CD4-positive, CD25-positive, alpha-beta regulatory T cell (primary cell): Measurements from ENCODE around the gene ZNF341. TPM values are rescaled to one million over a fixed set of nuclear protein-coding genes. Genes with fewer than 3 reads are reported as not detected.

Source experiments
- ATAC-seq, 2 donors: fragments of 150-1000 bp; cut with Tn5 transposase; one replicate each; pipeline ENCODE4 v1.10.0; 2021; ENCODE audit warnings: low read depth in 2 of 2, moderate number of reproducible peaks in 2 of 2, moderate library complexity in 1 of 2
- DNase-seq, 3 donors: peaks; one replicate each; pipeline versions ENCODE4 v3.0.0 to v3.0.0-alpha.2; 2012 to 2022; ENCODE audit warnings: mixed read lengths in 1 of 3
- H3K27ac ChIP-seq: one replicate; pipeline ENCODE4 v1.7.0; 2013; ENCODE audit warnings: mild to moderate bottlenecking, low read length; ENCODE audit not compliant: insufficient read depth, poor library complexity, severe bottlenecking
- H3K27me3 ChIP-seq: one replicate; pipeline ENCODE4 v1.7.0; 2013; ENCODE audit warnings: low read length; ENCODE audit not compliant: control insufficient read depth, insufficient read depth
- H3K36me3 ChIP-seq: one replicate; pipeline ENCODE4 v1.7.0; 2013; ENCODE audit warnings: mild to moderate bottlenecking, low read length, moderate library complexity; ENCODE audit not compliant: control insufficient read depth, insufficient read depth
- H3K4me1 ChIP-seq: 2 replicates; pipeline ENCODE4 v1.7.0; 2013; ENCODE audit warnings: mild to moderate bottlenecking, low read length; ENCODE audit not compliant: insufficient read depth, control insufficient read depth, poor library complexity, severe bottlenecking
- H3K4me3 ChIP-seq: one replicate; pipeline ENCODE4 v1.7.0; 2013; ENCODE audit warnings: low read depth, mild to moderate bottlenecking, low read length, moderate library complexity
- H3K9me3 ChIP-seq, 2 experiments: 1 replicate in 1 of 2; 2 replicates in 1 of 2; pipeline ENCODE4 v1.7.0; 2013; ENCODE audit warnings: low read length in 2 of 2, mild to moderate bottlenecking in 1 of 2, moderate library complexity in 1 of 2; ENCODE audit not compliant: control insufficient read depth in 2 of 2
- H3K27ac Mint-ChIP-seq, 3 donors: one replicate each; pipeline ENCODE4 v1.8.0; 2020 to 2022; ENCODE audit warnings: mild to moderate bottlenecking in 3 of 3, mixed read lengths in 3 of 3, moderate library complexity in 2 of 3
- H3K27me3 Mint-ChIP-seq: one replicate; pipeline ENCODE4 v1.8.0; 2022; ENCODE audit warnings: mild to moderate bottlenecking, mixed read lengths
- H3K36me3 Mint-ChIP-seq: one replicate; pipeline ENCODE4 v1.8.0; 2020; ENCODE audit warnings: mixed read lengths
- H3K4me1 Mint-ChIP-seq, 4 donors: one replicate each; pipeline ENCODE4 v1.8.0; 2020 to 2022; ENCODE audit warnings: mixed read lengths in 4 of 4, mild to moderate bottlenecking in 1 of 4
- H3K4me3 Mint-ChIP-seq, 4 donors: one replicate each; pipeline ENCODE4 v1.8.0; 2020 to 2022; ENCODE audit warnings: mild to moderate bottlenecking in 4 of 4, mixed read lengths in 4 of 4, moderate library complexity in 3 of 4
- H3K9me3 Mint-ChIP-seq, 7 donors: one replicate each; pipeline ENCODE4 v1.8.0; 2020 to 2022; ENCODE audit warnings: mixed read lengths in 7 of 7, mild to moderate bottlenecking in 3 of 7, moderate library complexity in 2 of 7
- polyA plus RNA-seq, 4 donors: library from polyadenylated mRNA; unstranded; fragments of 300-500 nt; fragmentation: Illumina TruSeq; gene quantifications; one replicate each; pipeline ENCODE4 v1.2.3, GENCODE V29; 2021
- total RNA-seq: library from RNA; stranded (reverse); gene quantifications from one replicate; pipeline ENCODE4 v1.2.3, GENCODE V29; 2022

The ZNF341 gene
- total and polyA plus RNA-seq, 5 donors from 2014 or later = 0.89 to 4.6 (median 1.3) TPM

DNA sequence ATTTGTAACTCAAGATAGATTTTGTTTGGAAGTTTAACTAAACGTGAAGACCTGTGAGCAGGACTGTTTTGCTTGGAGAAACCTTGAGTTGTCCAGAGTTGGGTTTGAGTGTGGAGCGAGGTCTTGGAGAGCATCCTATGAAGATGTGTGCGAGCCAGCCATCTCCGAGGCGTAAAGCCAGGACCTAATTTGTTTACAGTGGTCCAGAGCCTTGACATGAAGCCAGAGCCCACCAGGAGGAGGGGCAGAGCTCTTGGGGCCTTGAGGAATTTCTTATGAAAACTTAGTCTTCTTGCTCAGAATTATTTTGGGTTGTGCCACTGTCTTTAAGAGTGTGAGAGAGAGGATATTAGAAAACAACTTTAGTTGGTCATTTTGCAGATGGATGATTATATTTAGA, 85.6 kb downstream of the ZNF341 start:
- Histone ChIP-seq H3K36me3 (peaks cover 8% of the 10 kb centered on the region), H3K27me3 (no peaks in the 10 kb centered on the region), H3K4me1 (peaks cover 35% of the 10 kb centered on the region), H3K4me3 (no peak overlapping the region), H3K27ac (no peak overlapping the region), H3K9me3 (no peaks in the 10 kb centered on the region)
- ATAC-seq = no peak
- Mint-ChIP-seq H3K4me3 (peak overlapping the region in 1 of 4 donors; percentile 16), H3K36me3 (peaks cover 25% of the 10 kb centered on the region), H3K27me3 (no peaks in the 10 kb centered on the region), H3K27ac (peak overlapping the region in 2 of 3 donors; percentile 13 to 14), H3K9me3 (no peaks in the 10 kb centered on the region), H3K4me1 (peaks cover 23 to 86% (median 61%) of the 10 kb centered on the region in 4 donors)
- no peak for DNase-seq

DNA sequence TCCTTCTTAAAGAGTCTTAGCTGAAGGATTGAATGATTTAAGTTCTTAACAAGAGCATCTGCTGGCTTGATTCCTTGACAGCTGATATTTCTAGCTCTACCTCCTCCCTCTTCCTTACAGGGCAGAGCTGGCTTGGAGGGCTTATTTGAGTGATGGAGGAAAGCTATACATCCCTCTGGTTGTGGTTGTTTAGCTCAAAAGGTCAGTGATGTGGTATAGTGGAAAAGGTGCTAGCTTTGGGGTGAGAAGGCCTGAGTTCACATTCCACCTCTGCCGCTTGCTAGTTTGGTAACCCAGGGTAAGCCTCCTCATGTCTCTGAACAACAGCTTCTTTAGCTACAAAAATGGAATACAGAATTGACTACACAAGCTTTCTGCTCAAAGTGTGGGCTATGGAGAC, 87.7 kb downstream of the ZNF341 start:
- H3K4me3 Mint-ChIP-seq = no peak overlapping the region
- H3K4me1 ChIP-seq = peaks cover 17% of the 10 kb centered on the region
- H3K27me3 ChIP-seq = no peaks in the 10 kb centered on the region
- H3K27me3 Mint-ChIP-seq = no peaks in the 10 kb centered on the region
- H3K36me3 Mint-ChIP-seq = peaks cover 24% of the 10 kb centered on the region
- ATAC-seq (no peak), DNase-seq (no peak)
- no peak overlapping the region for H3K4me3 ChIP-seq
- H3K27ac ChIP-seq = no peak overlapping the region
- H3K9me3 ChIP-seq = no peaks in the 10 kb centered on the region
- peaks cover 26 to 77% (median 51%) of the 10 kb centered on the region in 4 donors for H3K4me1 Mint-ChIP-seq
- H3K36me3 ChIP-seq = peaks cover 10% of the 10 kb centered on the region
- peak overlapping the region in 2 of 3 donors; percentile 20 to 28 for H3K27ac Mint-ChIP-seq
- no peaks in the 10 kb centered on the region for H3K9me3 Mint-ChIP-seq

DNA sequence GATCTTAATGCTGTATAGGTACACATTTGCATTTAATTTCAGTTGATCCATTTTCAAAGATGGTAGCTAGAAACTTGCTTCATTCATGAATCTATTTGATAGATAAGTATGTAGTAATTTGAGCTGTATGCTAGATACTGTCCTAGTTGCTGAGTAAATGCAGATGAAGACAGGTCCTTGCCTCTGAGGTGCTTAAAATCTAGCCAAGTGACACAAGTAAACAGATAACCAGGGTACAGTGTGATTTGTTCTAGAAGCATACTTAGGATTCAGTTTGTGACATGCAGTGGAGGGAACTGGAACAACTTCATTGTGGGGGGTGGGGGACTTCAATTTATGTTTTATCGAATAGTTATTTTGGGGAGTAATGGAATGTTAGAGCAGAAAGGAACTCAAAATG, 88.6 kb downstream of the ZNF341 start:
- Mint-ChIP-seq H3K27me3 (no peaks in the 10 kb centered on the region), H3K27ac (no peak overlapping the region), H3K4me1 (peaks cover 27 to 77% (median 51%) of the 10 kb centered on the region in 4 donors), H3K9me3 (no peaks in the 10 kb centered on the region), H3K4me3 (no peak overlapping the region), H3K36me3 (peaks cover 19% of the 10 kb centered on the region)
- ATAC-seq = no peak
- Histone ChIP-seq H3K27ac (no peak overlapping the region), H3K36me3 (peaks cover 10% of the 10 kb centered on the region), H3K4me1 (peaks cover 10% of the 10 kb centered on the region), H3K27me3 (no peaks in the 10 kb centered on the region), H3K9me3 (no peaks in the 10 kb centered on the region), H3K4me3 (no peak overlapping the region)
- DNase-seq = no peak

DNA sequence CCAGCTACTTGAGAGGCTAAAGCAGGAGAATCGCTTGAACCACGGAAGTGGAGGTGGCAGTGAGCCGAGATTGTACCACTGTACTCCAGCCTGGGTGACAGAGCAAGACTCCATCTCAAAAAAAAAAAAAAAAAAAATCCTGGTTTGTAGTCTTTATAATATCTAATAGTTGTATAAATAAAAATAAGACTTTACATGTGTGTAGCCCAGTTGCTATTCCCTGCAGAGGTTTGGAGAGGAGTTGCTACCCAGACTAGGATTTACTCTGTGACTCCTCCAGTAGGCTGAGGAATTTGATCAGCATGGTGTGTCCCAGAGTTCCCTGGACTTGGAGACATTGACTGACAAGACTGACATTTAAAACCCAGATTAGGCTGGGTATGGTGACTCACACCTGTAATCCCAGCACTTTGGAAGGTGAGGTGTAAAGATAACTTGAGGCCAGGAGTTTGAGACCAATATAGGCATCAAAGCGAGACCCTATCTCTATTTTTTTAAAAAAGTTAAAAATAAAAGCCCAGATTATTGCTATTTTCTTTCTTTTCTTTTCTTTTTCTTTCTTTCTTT, 89.6 kb downstream of the ZNF341 start:
- H3K36me3 ChIP-seq = peaks cover 7% of the 10 kb centered on the region
- Mint-ChIP-seq H3K4me3 (no peak overlapping the region), H3K9me3 (no peaks in the 10 kb centered on the region)

DNA sequence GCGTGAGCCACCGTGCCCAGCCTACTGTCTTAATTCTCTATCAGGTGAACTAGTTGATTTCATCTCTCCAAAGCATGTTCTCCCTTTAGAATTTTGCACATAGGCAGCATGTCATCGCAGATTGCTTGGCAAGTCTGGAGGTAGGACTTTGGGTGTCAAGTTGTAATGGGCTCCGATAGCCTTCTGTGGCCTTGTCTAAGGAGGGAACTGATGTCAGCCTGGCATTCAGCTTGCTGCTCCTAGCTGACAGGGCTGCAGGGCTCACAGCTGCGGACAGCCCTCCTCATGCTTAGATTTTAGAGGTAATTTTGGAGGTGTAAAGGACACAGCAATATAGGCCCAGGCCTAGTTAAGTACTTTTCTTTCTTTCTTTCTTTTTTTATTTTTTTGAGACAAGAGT, 90.6 kb downstream of the ZNF341 start:
- Mint-ChIP-seq H3K27me3 (no peaks in the 10 kb centered on the region), H3K36me3 (peaks cover 17% of the 10 kb centered on the region), H3K4me3 (no peak overlapping the region), H3K9me3 (no peaks in the 10 kb centered on the region), H3K4me1 (peaks cover 24 to 77% (median 58%) of the 10 kb centered on the region in 4 donors), H3K27ac (peak overlapping the region in 1 of 3 donors; percentile 67)
- Histone ChIP-seq H3K36me3 (peaks cover 7% of the 10 kb centered on the region), H3K27ac (no peak overlapping the region), H3K4me3 (no peak overlapping the region), H3K4me1 (no peaks in the 10 kb centered on the region), H3K9me3 (no peaks in the 10 kb centered on the region), H3K27me3 (no peaks in the 10 kb centered on the region)
- no peak for ATAC-seq
- no peak for DNase-seq

More for the DNA sequence above, 89.6 kb downstream of the ZNF341 start:
- Mint-ChIP-seq H3K36me3 (peaks cover 18% of the 10 kb centered on the region), H3K4me1 (peaks cover 28 to 77% (median 55%) of the 10 kb centered on the region in 4 donors), H3K27me3 (no peaks in the 10 kb centered on the region), H3K27ac (no peak overlapping the region)
- H3K27ac ChIP-seq = no peak overlapping the region
- H3K9me3 ChIP-seq = no peaks in the 10 kb centered on the region
- H3K27me3 ChIP-seq = no peaks in the 10 kb centered on the region
- peaks cover 3% of the 10 kb centered on the region for H3K4me1 ChIP-seq
- DNase-seq (no peak), ATAC-seq (no peak)
- no peak overlapping the region for H3K4me3 ChIP-seq

DNA sequence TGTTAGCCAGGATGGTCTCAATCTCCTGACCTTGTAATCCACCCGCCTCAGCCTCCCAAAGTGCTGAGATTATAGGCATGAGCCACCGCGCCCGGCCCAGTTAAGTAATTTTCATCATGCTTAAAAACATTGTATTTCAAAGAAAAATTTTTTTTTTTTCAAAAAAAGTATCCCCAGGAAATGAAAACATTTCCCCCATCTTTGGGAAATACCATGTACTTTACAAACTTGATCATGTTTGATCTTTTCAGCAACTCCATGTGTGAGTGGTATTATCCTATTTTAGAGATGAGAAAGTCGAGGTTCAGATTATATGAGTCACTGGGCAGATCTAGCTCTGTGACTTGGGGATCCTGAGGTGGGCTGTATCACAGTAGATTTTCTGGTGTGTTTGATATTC, 91.2 kb downstream of the ZNF341 start:
- Mint-ChIP-seq H3K9me3 (no peaks in the 10 kb centered on the region), H3K27ac (no peak overlapping the region), H3K27me3 (no peaks in the 10 kb centered on the region), H3K4me3 (no peak overlapping the region), H3K36me3 (peaks cover 12% of the 10 kb centered on the region), H3K4me1 (peaks cover 23 to 77% (median 55%) of the 10 kb centered on the region in 4 donors)
- DNase-seq (no peak), ATAC-seq (no peak)
- peaks cover 7% of the 10 kb centered on the region for H3K36me3 ChIP-seq
- no peak overlapping the region for H3K4me3 ChIP-seq
- H3K27ac ChIP-seq = no peak overlapping the region
- peaks cover 4% of the 10 kb centered on the region for H3K4me1 ChIP-seq
- H3K9me3 ChIP-seq = no peaks in the 10 kb centered on the region
- no peaks in the 10 kb centered on the region for H3K27me3 ChIP-seq

DNA sequence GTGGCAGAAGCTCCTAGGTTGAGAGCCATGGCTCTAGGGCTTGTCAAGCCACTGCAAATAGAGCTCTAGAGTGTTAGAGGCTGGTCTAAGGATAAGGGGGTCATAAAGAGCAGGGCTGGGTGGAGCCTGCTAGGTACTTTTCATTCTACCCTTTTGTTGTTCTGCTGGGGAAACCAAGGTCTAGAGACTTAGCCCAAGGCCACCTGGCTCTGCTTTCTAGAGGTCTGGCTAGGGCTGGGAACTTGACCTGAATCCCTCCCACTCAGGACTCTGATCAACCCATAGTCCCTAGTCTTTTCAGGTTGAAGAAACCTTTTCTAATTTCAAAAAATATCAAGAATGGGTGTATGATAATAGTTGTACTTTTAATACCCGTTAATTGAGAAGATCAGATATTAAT, 93.1 kb downstream of the ZNF341 start:
- Mint-ChIP-seq H3K27me3 (no peaks in the 10 kb centered on the region), H3K36me3 (peaks cover 15% of the 10 kb centered on the region), H3K9me3 (no peaks in the 10 kb centered on the region), H3K4me1 (peaks cover 36 to 76% (median 59%) of the 10 kb centered on the region in 4 donors), H3K4me3 (no peak overlapping the region), H3K27ac (peak overlapping the region in 1 of 3 donors; percentile 38)
- no peak overlapping the region for H3K4me3 ChIP-seq
- ATAC-seq (no peak), DNase-seq (no peak)
- H3K36me3 ChIP-seq = peaks cover 3% of the 10 kb centered on the region
- H3K4me1 ChIP-seq = peaks cover 4% of the 10 kb centered on the region
- H3K27me3 ChIP-seq = no peaks in the 10 kb centered on the region
- no peaks in the 10 kb centered on the region for H3K9me3 ChIP-seq
- H3K27ac ChIP-seq = no peak overlapping the region
